Fibroblast of the aortic adventitia (primary cell): ENCODE results near the gene SNRNP48. TPM values are rescaled to one million over a fixed set of nuclear protein-coding genes. Genes with fewer than 3 reads are reported as not detected.
A peak's percentile ranks its signal among the peaks of the same experiment; 100 is the strongest.

ENCODE experiments used
- DNase-seq: peaks from one replicate; pipeline ENCODE4 v3.0.0-alpha.2; 2010; ENCODE audit warnings: low read depth
- H3K4me3 ChIP-seq: 2 replicates; pipeline ENCODE4 v1.5.1; 2011; ENCODE audit warnings: low read depth, mild to moderate bottlenecking, control low read depth, low read length, moderate library complexity
- CTCF ChIP-seq: IDR thresholded peaks from 2 replicates; pipeline ENCODE4 v1.5.1; 2011; ENCODE audit warnings: mild to moderate bottlenecking, low read length, control low read depth, inconsistent platforms; ENCODE audit not compliant: insufficient read depth
- total RNA-seq: library from RNA; depleted of rRNA; stranded (reverse); fragments of >200 nt; gene quantifications from 2 replicates; pipeline ENCODE4 v1.2.3, GENCODE V29; 2012; ENCODE audit warnings: low replicate concordance

The SNRNP48 gene
- total RNA-seq, 1 donor: 15.3 TPM

- no peak overlapping the region for H3K4me3 ChIP-seq
- DNase-seq: no peak
- TF ChIP-seq CTCF: no peak
Observed at GRCh38 chr6:7558781-7559180, 31.2 kb upstream of the SNRNP48 start.

GRCh38 chr6:7559196-7559595 is 30.8 kb upstream of the SNRNP48 start:
- DNase-seq: no peak
- TF ChIP-seq CTCF: no peak
- H3K4me3 ChIP-seq: no peak overlapping the region

- no peak for TF ChIP-seq CTCF
- no peak for DNase-seq
- no peak overlapping the region for H3K4me3 ChIP-seq
Observed at GRCh38 chr6:7559651-7560385, 30.2 kb upstream of the SNRNP48 start.

GRCh38 chr6:7561153-7561964 is 28.6 kb upstream of the SNRNP48 start:
- DNase-seq: peak; percentile 26
- no peak for TF ChIP-seq CTCF
- H3K4me3 ChIP-seq: no peak overlapping the region

- no peak overlapping the region for H3K4me3 ChIP-seq
- TF ChIP-seq CTCF: no peak
- DNase-seq: no peak
Observed at GRCh38 chr6:7562769-7563168, 27.2 kb upstream of the SNRNP48 start.

GRCh38 chr6:7566107-7566506 is 23.9 kb upstream of the SNRNP48 start:
- DNase-seq: peak; percentile 19
- no peak overlapping the region for H3K4me3 ChIP-seq
- TF ChIP-seq CTCF: no peak
